GM10266 (cell line): ENCODE data around the gene ATP7B.
"Not testable (repeated sequence)": the region's sequence is repeated elsewhere in the genome, so short reads cannot be mapped to it uniquely, and the experiment has no call there.

Experiments
- DNase-seq: peaks from one replicate; pipeline ENCODE4 v3.0.0; 2012; ENCODE audit errors: extremely low spot score
- CTCF ChIP-seq: IDR thresholded peaks from 2 replicates; pipeline ENCODE4 v1.5.1; 2012; ENCODE audit warnings: mild to moderate bottlenecking, low read depth; ENCODE audit not compliant: control insufficient read depth, insufficient read depth; ENCODE audit errors: missing control alignments

ATP7B gene

GRCh38 chr13:52034616-52035226 is 23.5 kb upstream of the ATP7B start:
- no peak for TF ChIP-seq CTCF
- DNase-seq = no peak

GRCh38 chr13:52033039-52033438 is 21.8 kb upstream of the ATP7B start:
- TF ChIP-seq CTCF = no peak
- no peak for DNase-seq

GRCh38 chr13:52030401-52030800 is 19.2 kb upstream of the ATP7B start:
- not testable (repeated sequence) for DNase-seq

GRCh38 chr13:52029569-52029968 is 18.3 kb upstream of the ATP7B start:
- no peak for TF ChIP-seq CTCF
- DNase-seq = no peak

GRCh38 chr13:52027832-52028231 is 16.6 kb upstream of the ATP7B start:
- no peak for DNase-seq
- no peak for TF ChIP-seq CTCF

GRCh38 chr13:52026246-52026626 is 15.0 kb upstream of the ATP7B start:
- no peak for DNase-seq
- no peak for TF ChIP-seq CTCF

- DNase-seq = no peak
Measured at GRCh38 chr13:52025475-52026245, 14.4 kb upstream of the ATP7B start.

More at GRCh38 chr13:52025475-52026245, 14.4 kb upstream of the ATP7B start:
- no peak for TF ChIP-seq CTCF
